Suppressor macrophage treated with lipopolysaccharide for 4 hours (primary cell): Measurements from ENCODE around the gene HEY2.
"Not testable (repeated sequence)": the region's sequence is repeated elsewhere in the genome, so short reads cannot be mapped to it uniquely, and the experiment has no call there.

Experiments
- DNase-seq: peaks from one replicate; pipeline ENCODE4 v3.0.0-alpha.2; 2020

HEY2 gene

DNA sequence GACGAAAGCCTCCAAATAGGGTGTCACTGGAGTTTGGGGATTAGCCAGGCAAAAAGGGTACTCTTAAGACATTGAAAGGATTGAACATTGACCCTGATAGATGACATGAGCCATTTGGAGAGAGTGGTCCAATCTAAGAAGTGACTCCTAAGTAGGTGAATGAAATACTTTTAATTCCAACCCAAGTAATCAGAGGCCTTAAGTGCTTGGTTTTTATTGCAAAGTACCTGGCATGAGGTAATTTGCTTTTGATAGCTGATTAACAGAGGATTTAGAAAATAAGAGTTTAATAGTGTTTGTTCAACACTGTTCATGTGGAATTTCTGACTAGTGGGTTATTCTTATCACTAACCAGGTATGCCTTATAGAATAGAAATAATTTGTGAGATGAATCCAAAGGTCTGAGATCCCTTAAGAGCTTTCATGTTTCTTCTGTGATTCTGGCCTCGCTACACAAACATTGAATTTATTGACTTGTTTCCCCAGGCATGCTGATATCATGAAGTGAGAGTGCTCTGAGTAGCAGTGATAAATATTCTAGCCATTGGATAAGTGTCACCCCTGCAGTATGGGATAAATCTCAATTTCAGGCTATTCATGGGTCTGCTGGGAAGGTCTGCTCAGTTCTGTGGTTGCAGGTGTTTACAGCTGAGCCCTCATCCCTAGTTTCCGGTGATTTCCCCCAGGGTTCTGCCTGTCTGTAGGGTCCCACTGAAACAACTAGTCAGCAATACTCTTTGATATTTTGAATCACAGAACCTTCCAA, 47.9 kb downstream of the HEY2 start:
- DNase-seq, result no peak

DNA sequence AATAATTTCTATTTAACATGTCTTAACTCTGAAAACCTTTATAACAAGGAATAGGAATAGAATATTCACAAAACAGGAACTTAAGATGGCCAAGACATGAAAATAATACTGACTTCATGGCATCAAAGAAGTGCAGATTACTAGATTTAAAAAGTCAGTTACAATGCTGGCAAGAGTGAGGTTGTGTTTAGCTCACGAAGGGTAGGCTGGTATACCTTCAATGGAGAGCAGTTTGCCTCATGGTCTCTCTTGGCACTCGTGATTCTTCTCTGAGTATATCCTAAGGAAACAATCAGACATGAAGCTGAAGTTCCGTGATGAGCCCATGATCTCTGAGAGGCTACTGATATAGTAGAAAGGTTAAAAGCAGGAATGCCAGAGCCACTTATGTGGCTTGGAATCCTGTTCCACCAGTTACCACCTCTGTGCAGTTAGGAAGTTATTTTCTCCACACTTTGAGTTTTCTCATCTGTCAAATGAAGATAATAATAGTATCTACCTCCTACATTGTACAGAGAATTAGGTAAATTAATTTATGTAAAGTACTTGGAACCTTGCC, 48.5 kb downstream of the HEY2 start:
- DNase-seq, result no peak

- peak; percentile 82 for DNase-seq
Observed at GRCh38 chr6:125798734-125799508, 49.5 kb downstream of the HEY2 start.

DNA sequence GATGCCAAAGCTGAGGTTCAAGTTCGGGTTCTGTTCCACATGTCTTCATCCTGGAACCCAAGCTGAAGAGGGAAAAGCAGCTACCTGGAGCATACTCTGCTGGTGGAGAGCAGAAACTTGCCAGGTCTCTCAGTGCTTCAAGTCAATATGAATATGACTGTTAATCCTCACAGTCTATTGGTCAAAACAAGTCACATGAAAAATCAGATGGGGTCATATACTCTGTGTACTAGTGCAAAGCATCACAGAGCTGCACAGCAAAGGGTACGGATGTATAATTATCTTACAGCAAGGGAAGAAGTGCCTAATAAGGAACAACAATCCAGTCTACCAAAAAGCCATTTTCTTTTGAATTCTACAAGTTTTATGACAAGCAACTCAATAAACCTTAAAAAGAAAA, 53.0 kb downstream of the HEY2 start:
- no peak for DNase-seq

DNA sequence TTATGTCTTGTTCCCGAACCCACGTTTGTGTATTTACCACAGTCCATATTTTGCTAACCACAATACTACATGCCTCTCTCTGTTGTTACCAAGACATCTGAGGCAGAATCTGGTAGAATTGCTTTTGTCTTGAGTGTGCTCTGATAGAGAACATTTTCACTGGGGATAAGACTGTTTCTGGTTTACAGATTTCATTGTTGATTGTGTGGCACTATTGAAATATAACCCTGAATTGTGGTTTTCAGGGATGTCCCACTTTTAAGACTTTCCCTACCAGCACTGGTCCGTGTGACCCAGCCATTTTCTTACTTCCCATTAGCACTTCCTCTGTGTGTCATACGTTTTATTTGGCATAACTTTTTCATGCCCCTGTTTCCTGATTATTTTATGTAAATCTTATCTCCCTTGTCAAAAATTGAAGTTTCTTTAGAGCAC, 53.5 kb downstream of the HEY2 start:
- peak; percentile 71 for DNase-seq

GRCh38 chr6:125804264-125804663, 54.8 kb downstream of the HEY2 start:
- no peak for DNase-seq

DNA sequence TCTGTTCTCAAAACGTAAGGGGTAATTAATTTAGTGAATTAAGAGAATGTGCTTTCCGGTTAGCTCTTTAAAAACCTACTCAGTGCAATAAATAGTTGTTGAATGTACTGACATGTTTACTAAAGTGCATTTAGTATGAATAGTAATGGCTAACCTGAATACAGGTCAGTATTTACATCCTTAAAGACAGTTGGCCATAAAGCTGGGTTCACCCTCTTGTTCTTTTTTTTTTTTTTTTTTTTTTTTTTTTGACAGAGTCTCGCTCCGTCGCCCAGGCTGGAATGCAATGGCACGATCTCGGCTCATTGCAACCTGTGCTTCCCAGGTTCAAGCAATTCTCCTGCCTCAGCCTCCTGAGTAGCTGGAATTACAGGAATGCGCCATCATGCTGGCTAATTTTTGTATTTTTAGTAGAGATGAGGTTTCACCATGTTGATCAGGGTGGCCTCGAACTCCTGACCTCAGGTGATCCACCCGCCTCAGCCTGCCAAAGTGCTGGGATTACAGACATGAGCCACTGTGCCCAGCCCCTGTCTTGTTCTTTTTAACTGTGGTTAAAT, 55.5 kb downstream of the HEY2 start:
- not testable (repeated sequence) for DNase-seq

DNA sequence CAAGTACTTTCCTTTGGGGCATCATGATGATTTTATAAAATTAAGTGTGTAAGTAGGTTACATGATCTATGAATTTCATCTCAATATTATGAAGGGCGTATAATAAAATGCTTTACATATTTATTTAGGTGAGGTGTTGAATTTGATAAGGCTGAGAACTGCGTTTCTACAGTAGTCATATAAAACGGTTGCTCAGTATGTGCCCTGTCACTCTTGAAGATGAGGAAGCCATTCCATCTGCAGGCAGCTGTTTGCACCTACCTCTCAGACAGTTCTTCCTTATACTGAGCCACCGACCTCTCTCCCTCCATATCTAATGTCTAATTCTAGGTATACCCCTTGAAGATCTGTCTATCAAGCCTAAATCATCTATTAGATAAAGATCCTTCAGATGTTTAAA, 57.4 kb downstream of the HEY2 start:
- DNase-seq, result no peak

- DNase-seq, result no peak
Observed at GRCh38 chr6:125807293-125807692, 57.9 kb downstream of the HEY2 start.

DNA sequence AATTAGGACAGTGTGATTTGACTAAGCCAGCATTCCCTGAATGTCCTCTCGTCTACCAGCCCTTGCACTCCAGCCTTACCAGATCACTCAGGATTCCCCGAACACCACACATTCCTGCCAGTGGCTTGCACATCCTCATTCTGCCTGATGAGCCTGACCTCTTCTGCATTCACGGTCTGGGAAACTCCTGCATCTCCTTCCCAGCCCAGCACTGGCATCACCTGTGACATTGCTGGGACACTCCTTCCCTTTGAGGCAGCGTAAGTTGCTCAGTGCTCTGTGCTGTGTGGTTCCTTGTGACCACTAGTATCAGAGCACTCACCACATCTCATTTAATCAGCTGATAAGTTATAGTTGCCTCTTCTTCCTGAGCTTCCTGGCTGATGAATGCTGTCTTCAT, 58.6 kb downstream of the HEY2 start:
- no peak for DNase-seq

DNA sequence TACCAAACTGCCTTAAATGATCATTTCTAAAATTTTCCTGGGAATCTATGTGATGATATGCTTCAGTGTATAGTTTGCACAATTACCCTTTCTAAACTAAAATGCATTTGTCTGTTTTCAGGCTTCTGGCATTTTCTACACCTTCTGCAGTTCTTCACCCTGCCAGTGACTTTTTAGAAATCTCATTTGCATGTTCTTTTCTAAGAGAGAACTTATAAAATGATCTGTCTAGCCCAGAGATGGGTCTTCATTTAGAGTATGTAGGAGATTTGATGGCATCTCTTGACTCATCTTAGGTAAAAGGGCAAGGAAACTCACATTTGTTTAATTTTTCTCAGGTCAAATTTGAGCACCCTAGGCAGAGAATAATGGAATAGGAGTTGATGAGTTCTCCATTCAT, 59.2 kb downstream of the HEY2 start:
- no peak for DNase-seq

GRCh38 chr6:125809570-125810170, 60.2 kb downstream of the HEY2 start:
- DNase-seq, result peak; percentile 52

- no peak for DNase-seq
Observed at GRCh38 chr6:125810445-125810844, 61.0 kb downstream of the HEY2 start.
